A549 (cell line): ENCODE results near the gene ITGB7. TPM values are rescaled to one million over a fixed set of nuclear protein-coding genes. Genes with fewer than 3 reads are reported as not detected.

ENCODE experiments used
- ATAC-seq, 2 experiments: fragments of 200-7000 bp in 1 of 2; fragments of >200 bp in 1 of 2; cut with Nextera tagmentation in 1 of 2; cut with Tn5 transposase in 1 of 2; 3 replicates each; pipeline versions ENCODE4 v1.8.0 to v1.9.1; 2018 to 2020; ENCODE audit warnings: mild to moderate bottlenecking in 1 of 2, moderate library complexity in 1 of 2
- CTCF ChIA-PET: fragments of 300-600 bp; sonication (Branson Sonifier 250); formaldehyde crosslinking; extraction: SDS; loops from one replicate; lab custom pipeline; 2021; ENCODE audit warnings: antibody characterized with exemption, inconsistent platforms; lab: Yijun Ruan, JAX
- POLR2A ChIA-PET: fragments of 350-600 bp; formaldehyde crosslinking; extraction: SDS; loops from one replicate; lab custom pipeline; 2021; ENCODE audit warnings: antibody characterized with exemption, inconsistent platforms; lab: Yijun Ruan, JAX
- DNase-seq, 2 experiments: peaks; one replicate each; pipeline versions ENCODE4 v3.0.0 to v3.0.0-alpha.2; 2011 to 2016; ENCODE audit warnings: low read depth in 1 of 2, low spot score in 1 of 2
- FAIRE-seq: peaks from 2 replicates; lab custom pipeline; 2011; peaks lifted over from hg19 to GRCh38; lab: Jason Lieb, UNC
- H3K27ac ChIP-seq, 2 experiments: fragments of >200 bp; sonication (Bioruptor Twin); formaldehyde crosslinking; 3 replicates each; pipeline ENCODE4 v1.5.1; 2016 to 2017
- H3K4me1 ChIP-seq: fragments of >200 bp; sonication (Bioruptor Twin); formaldehyde crosslinking; 3 replicates; pipeline ENCODE4 v1.6.1; 2016
- H3K4me2 ChIP-seq: fragments of >200 bp; sonication (Bioruptor Twin); formaldehyde crosslinking; 3 replicates; pipeline ENCODE4 v1.6.1; 2016
- H3K4me3 ChIP-seq: fragments of >200 bp; sonication (Bioruptor Twin); formaldehyde crosslinking; 3 replicates; pipeline ENCODE4 v1.5.1; 2016
- H3K9me3 ChIP-seq: fragments of >200 bp; sonication (Bioruptor Twin); formaldehyde crosslinking; 3 replicates; pipeline ENCODE4 v1.6.1; 2016
- BHLHE40 ChIP-seq: IDR thresholded peaks from 2 replicates; pipeline ENCODE4 v1.6.1; 2012; ENCODE audit warnings: low read depth, low read length, inconsistent platforms
- CBX2 ChIP-seq: fragments of 200-600 bp; sonication (generic); IDR thresholded peaks from 2 replicates; pipeline ENCODE4 v1.6.1; 2016; ENCODE audit warnings: low read depth, mild to moderate bottlenecking, borderline replicate concordance
- CHD2 ChIP-seq: fragments of 150-350 bp; IDR thresholded peaks from 2 replicates; pipeline ENCODE4 v1.6.1; 2014; ENCODE audit warnings: low read length; ENCODE audit not compliant: partially characterized antibody
- E2F6 ChIP-seq: IDR thresholded peaks from 2 replicates; pipeline ENCODE4 v1.6.1; 2012; ENCODE audit warnings: low read depth, borderline replicate concordance
- EHMT2 ChIP-seq: fragments of 200-600 bp; sonication (generic); IDR thresholded peaks from 2 replicates; pipeline ENCODE4 v1.6.1; 2016; ENCODE audit warnings: antibody characterized with exemption, low read depth, mild to moderate bottlenecking, moderate library complexity
- FOSB ChIP-seq: fragments of 250-450 bp; sonication (Bioruptor Pico); IDR thresholded peaks from 2 replicates; pipeline ENCODE4 v1.5.0; 2020; ENCODE audit warnings: mild to moderate bottlenecking, moderate library complexity
- FOSL2 ChIP-seq, 2 experiments: fragments of 450-650 bp in 1 of 2; fragments of >200 bp in 1 of 2; sonication (Bioruptor Twin) in 1 of 2; formaldehyde crosslinking; IDR thresholded peaks; 2 replicates each; pipeline versions ENCODE4 v1.5.0 to v1.6.1; 2016 to 2020; ENCODE audit warnings: mild to moderate bottlenecking in 1 of 2, moderate library complexity in 1 of 2
- GATA3 ChIP-seq: IDR thresholded peaks from 2 replicates; pipeline ENCODE4 v1.6.1; 2012; ENCODE audit warnings: borderline replicate concordance
- HDAC2 ChIP-seq: fragments of 200-600 bp; sonication (generic); IDR thresholded peaks from 2 replicates; pipeline ENCODE4 v1.6.1; 2016
- HOXA7 ChIP-seq: fragments of 250-450 bp; sonication (Bioruptor Pico); IDR thresholded peaks from 2 replicates; pipeline ENCODE4 v1.5.0; 2020; ENCODE audit warnings: mild to moderate bottlenecking, moderate library complexity
- JUNB ChIP-seq: fragments of >200 bp; sonication (Bioruptor Twin); formaldehyde crosslinking; IDR thresholded peaks from 2 replicates; pipeline ENCODE4 v1.6.1; 2016
- KDM1A ChIP-seq: fragments of 200-600 bp; sonication (generic); IDR thresholded peaks from 2 replicates; pipeline ENCODE4 v1.6.1; 2016; ENCODE audit warnings: low read depth, mild to moderate bottlenecking
- KDM5A ChIP-seq: fragments of 200-600 bp; sonication (generic); IDR thresholded peaks from 2 replicates; pipeline ENCODE4 v1.6.1; 2016; ENCODE audit warnings: antibody characterized with exemption, mild to moderate bottlenecking
- MAZ ChIP-seq: fragments of 150-350 bp; IDR thresholded peaks from 2 replicates; pipeline ENCODE4 v1.6.1; 2014; ENCODE audit warnings: antibody characterized with exemption, low read depth, low read length, borderline replicate concordance
- MYC ChIP-seq: IDR thresholded peaks from 2 replicates; pipeline ENCODE4 v1.6.1; 2012; ENCODE audit warnings: mild to moderate bottlenecking, inconsistent platforms, low read length, improper control_type of control experiment, borderline replicate concordance
- NR3C1 ChIP-seq: fragments of >200 bp; sonication (Bioruptor Twin); formaldehyde crosslinking; IDR thresholded peaks from 3 replicates; pipeline ENCODE4 v1.6.1; 2017
- PBX3 ChIP-seq: IDR thresholded peaks from 2 replicates; pipeline ENCODE4 v1.6.1; 2012
- PHF8 ChIP-seq: fragments of 200-600 bp; sonication (generic); IDR thresholded peaks from 2 replicates; pipeline ENCODE4 v1.6.1; 2016; ENCODE audit warnings: low read depth, mild to moderate bottlenecking, antibody characterized with exemption, moderate library complexity, borderline replicate concordance
- POLR2A ChIP-seq: IDR thresholded peaks from 2 replicates; pipeline ENCODE4 v1.6.1; 2012; ENCODE audit warnings: mild to moderate bottlenecking, low read length
- RAD21 ChIP-seq, 2 experiments: fragments of >200 bp in 1 of 2; sonication (Bioruptor Twin) in 1 of 2; formaldehyde crosslinking in 1 of 2; IDR thresholded peaks in 1 of 2; conservative IDR thresholded peaks in 1 of 2; 2 replicates in 1 of 2; 3 replicates in 1 of 2; pipeline ENCODE4 v1.6.1; 2012 to 2018; ENCODE audit warnings: inconsistent platforms in 1 of 2
- RARB ChIP-seq: fragments of 250-450 bp; sonication (Bioruptor Pico); IDR thresholded peaks from 2 replicates; pipeline ENCODE4 v1.8.0; 2021; ENCODE audit warnings: mild to moderate bottlenecking, moderate library complexity
- RCOR1 ChIP-seq: fragments of 150-350 bp; IDR thresholded peaks from 2 replicates; pipeline ENCODE4 v1.6.1; 2014; ENCODE audit warnings: antibody characterized with exemption, low read length, low read depth
- RFX5 ChIP-seq: fragments of 450-650 bp; IDR thresholded peaks from 2 replicates; pipeline ENCODE4 v1.7.1; 2014; ENCODE audit warnings: antibody characterized with exemption, mild to moderate bottlenecking, moderate library complexity
- RNF2 ChIP-seq: fragments of 200-600 bp; sonication (generic); IDR thresholded peaks from 2 replicates; pipeline ENCODE4 v1.6.1; 2016; ENCODE audit warnings: low read depth, mild to moderate bottlenecking, antibody characterized with exemption, moderate library complexity, borderline replicate concordance
- SMC3 ChIP-seq: fragments of >200 bp; sonication (Bioruptor Twin); formaldehyde crosslinking; IDR thresholded peaks from 3 replicates; pipeline ENCODE4 v1.6.1; 2018; ENCODE audit warnings: inconsistent platforms
- TFCP2L1 ChIP-seq: fragments of 250-450 bp; sonication (Bioruptor Pico); IDR thresholded peaks from 2 replicates; pipeline ENCODE4 v1.5.0; 2021; ENCODE audit warnings: mild to moderate bottlenecking
- USF2 ChIP-seq: fragments of 450-650 bp; IDR thresholded peaks from 2 replicates; pipeline ENCODE4 v1.6.1; 2014; ENCODE audit warnings: antibody characterized with exemption
- ZFP36 ChIP-seq: fragments of 450-650 bp; IDR thresholded peaks from 2 replicates; pipeline ENCODE4 v1.6.1; 2014; ENCODE audit warnings: borderline replicate concordance; ENCODE audit not compliant: partially characterized antibody
- ZNF302 ChIP-seq: fragments of 250-450 bp; sonication (Bioruptor Pico); IDR thresholded peaks from 2 replicates; pipeline ENCODE4 v1.9.0; 2021; ENCODE audit warnings: inconsistent platforms, mild to moderate bottlenecking, moderate library complexity
- WGBS: methylation state at CpG from one replicate; pipeline ENCODE4 v1.1.6; 2017; ENCODE audit errors: missing lambda C conversion rate; 5-methylcytosine and 5-hydroxymethylcytosine counted together
- polyA plus RNA-seq, 4 experiments: library from polyadenylated mRNA; depleted of rRNA in 3 of 4; stranded (reverse); fragments of >200 nt; fragmentation: RNase III in 1 of 4; extraction: RNeasy Plus Mini Kit Qiagen cat#74134 plus additional on column Dnase treatment in 1 of 4; gene quantifications; 2 replicates in 3 of 4; 3 replicates in 1 of 4; pipeline ENCODE4 v1.2.3, GENCODE V29; 2011 to 2017
- TF ChIP-seq, protein P1 (sequence below): fragments of 250-450 bp; sonication (Bioruptor Pico); IDR thresholded peaks from 2 replicates; pipeline ENCODE4 v1.5.0; 2020; ENCODE audit warnings: low read depth, mild to moderate bottlenecking, moderate library complexity

Gene ITGB7
- polyA plus RNA-seq, 2 of the 4 experiments (the other 2 are of a cell fraction): 0.54 to 0.56 TPM

DNA sequence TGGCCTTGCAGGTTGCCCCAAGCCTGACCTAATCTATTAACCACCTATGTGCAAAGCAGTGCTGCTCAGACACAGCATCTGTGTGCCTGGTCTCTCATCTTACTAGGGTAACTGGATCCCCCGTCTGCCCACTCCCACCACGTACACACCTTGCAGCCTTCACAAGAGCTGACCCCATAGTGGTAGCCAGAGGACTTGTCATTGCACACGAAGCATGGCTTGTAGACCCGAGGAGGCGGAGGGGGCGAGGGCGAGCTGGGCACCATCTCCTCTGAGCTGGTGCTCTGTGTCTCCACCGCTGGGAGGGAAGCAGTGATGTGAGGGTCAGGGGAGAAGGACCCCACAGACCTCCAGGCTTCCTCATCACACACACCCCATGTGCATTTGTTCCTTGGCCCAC is 8.4 kb upstream of the ITGB7 start:
- Histone ChIP-seq H3K27ac (no peak overlapping the region), H3K4me1 (peaks cover 31% of the 10 kb centered on the region), H3K9me3 (no peaks in the 10 kb centered on the region), H3K4me2 (no peak overlapping the region), H3K4me3 (no peak overlapping the region)
- ChIA-PET CTCF (interaction anchor here (0.7 to 33.2 kb wide), 11 partner anchors 9 to 137 kb away, joined by 3 to 1046 read pairs (median 103); partner anchors contain the start of genes AAAS, ESPL1, MYG1 and PFDN5), POLR2A (no interaction called here)
- DNase-seq: no peak
- no peak for FAIRE-seq
- no peak for ATAC-seq
- TF ChIP-seq KDM1A (no peak), GATA3 (no peak), HOXA7 (no peak), JUNB (no peak), USF2 (no peak), RAD21 (conservative IDR thresholded peaks at IDR 0.05 in 1 of 2, IDR thresholded peaks at IDR 0.05 in 1 of 2) (no peak), FOSL2 (IDR thresholded peaks at IDR 0.05) (no peak), FOSL2 (CRISPR knock-in tag; IDR thresholded peaks at IDR 0.05) (no peak), RNF2 (no peak), RFX5 (no peak), RCOR1 (no peak), RARB (CRISPR knock-in tag) (no peak), BHLHE40 (no peak), ZNF302 (CRISPR knock-in tag) (no peak), KDM5A (no peak), FOSB (CRISPR knock-in tag) (no peak), PHF8 (no peak)
- WGBS: 96% methylated on average over 8 of the region's 8 CpGs

- Histone ChIP-seq H3K4me1 (peaks cover 31% of the 10 kb centered on the region), H3K9me3 (no peaks in the 10 kb centered on the region), H3K27ac (no peak overlapping the region), H3K4me2 (no peak overlapping the region), H3K4me3 (no peak overlapping the region)
- WGBS: 88% methylated on average over 12 of the region's 12 CpGs
- ChIA-PET CTCF (interaction anchor here (0.7 to 33.2 kb wide), 19 partner anchors 9 to 167 kb away, joined by 3 to 1046 read pairs (median 38); partner anchors contain the start of genes AAAS, ESPL1, MYG1 and PFDN5), POLR2A (interaction anchor here (1.4 kb wide), 1 partner anchor 38 kb away, joined by 3 read pairs; no protein-coding TSS in a partner anchor)
- DNase-seq: no peak
- FAIRE-seq: no peak
- ATAC-seq: no peak
- TF ChIP-seq POLR2A: no peak
- no peak for TF ChIP-seq CHD2
- TF ChIP-seq PHF8: no peak
- no peak for TF ChIP-seq EHMT2
Observed at GRCh38 chr12:53214687-53215455, 7.8 kb upstream of the ITGB7 start.

GRCh38 chr12:53214221-53214620 is 7.2 kb upstream of the ITGB7 start:
- no peak for DNase-seq
- Histone ChIP-seq H3K4me2 (no peak overlapping the region), H3K4me3 (no peak overlapping the region), H3K4me1 (peaks cover 30% of the 10 kb centered on the region), H3K27ac (no peak overlapping the region), H3K9me3 (no peaks in the 10 kb centered on the region)
- ChIA-PET CTCF (interaction anchor here (0.9 to 33.2 kb wide), 28 partner anchors 10 to 295 kb away, joined by 3 to 1046 read pairs (median 13); partner anchors contain the start of genes AAAS, ESPL1, MYG1 and PFDN5), POLR2A (interaction anchor here (0.6 to 1.5 kb wide), 4 partner anchors 38 to 133 kb away, joined by 3 to 4 read pairs (median 3); partner anchors contain the start of genes AAAS and PFDN5)
- peak; percentile 3 to 6; a peak in 2 of 6 replicates for ATAC-seq
- no peak for FAIRE-seq
- WGBS: 84% methylated on average over 5 of the region's 5 CpGs
- TF ChIP-seq, protein P1, sequence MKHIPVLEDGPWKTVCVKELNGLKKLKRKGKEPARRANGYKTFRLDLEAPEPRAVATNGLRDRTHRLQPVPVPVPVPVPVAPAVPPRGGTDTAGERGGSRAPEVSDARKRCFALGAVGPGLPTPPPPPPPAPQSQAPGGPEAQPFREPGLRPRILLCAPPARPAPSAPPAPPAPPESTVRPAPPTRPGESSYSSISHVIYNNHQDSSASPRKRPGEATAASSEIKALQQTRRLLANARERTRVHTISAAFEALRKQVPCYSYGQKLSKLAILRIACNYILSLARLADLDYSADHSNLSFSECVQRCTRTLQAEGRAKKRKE: no peak
- TF ChIP-seq ZFP36: no peak
- no peak for TF ChIP-seq NR3C1
- no peak for TF ChIP-seq GATA3
- TF ChIP-seq MAZ: no peak
- no peak for TF ChIP-seq SMC3
- no peak for TF ChIP-seq MYC
- no peak for TF ChIP-seq HDAC2
- TF ChIP-seq PBX3: no peak
- no peak for TF ChIP-seq USF2
- no peak for TF ChIP-seq TFCP2L1
- no peak for TF ChIP-seq PHF8
- TF ChIP-seq CBX2: no peak
- TF ChIP-seq RFX5: no peak
- TF ChIP-seq E2F6: no peak
